K562 (cell line): ENCODE data around the gene CLIP2. TPM values are rescaled to one million over a fixed set of nuclear protein-coding genes. Genes with fewer than 3 reads are reported as not detected.

Experiments
- ATAC-seq: fragments of 200-7000 bp; cut with Tn5 transposase; 3 replicates; pipeline ENCODE4 v1.9.1; 2020; ENCODE audit warnings: moderate library complexity
- BruUV-seq: library from RNA; stranded (reverse); fragments of 400-500 nt; replicated peaks from 2 replicates; lab custom pipeline; 2021; lab: Mats Ljungman, UMichigan
- CTCF ChIA-PET: fragments of 300-600 bp; formaldehyde crosslinking; extraction: SDS; loops from one replicate; lab custom pipeline; 2021; ENCODE audit warnings: low intra/inter-chr PET ratio; lab: Yijun Ruan, JAX
- POLR2A ChIA-PET: fragments of 300-600, 350-650 bp; sonication (Branson Sonifier 250); formaldehyde crosslinking; extraction: SDS; loops from one replicate; lab custom pipeline; 2021; ENCODE audit warnings: antibody characterized with exemption, inconsistent platforms; lab: Yijun Ruan, JAX
- DNase-seq, 4 experiments: peaks; one replicate each; pipeline versions ENCODE4 v3.0.0 to v3.0.0-alpha.2; 2011 to 2018; ENCODE audit warnings: low spot score in 3 of 4, mixed read lengths in 3 of 4; ENCODE audit errors: extremely low read depth in 1 of 4
- FAIRE-seq: peaks from 2 replicates; lab custom pipeline; 2011; peaks lifted over from hg19 to GRCh38; lab: Jason Lieb, UNC
- H2AFZ ChIP-seq: 2 replicates; pipeline ENCODE4 v1.6.0; 2011; ENCODE audit warnings: low read depth, low read length, control low read depth, inconsistent platforms
- H3K27ac ChIP-seq: fragments of 200-600 bp; 3 replicates; pipeline ENCODE4 v1.8.0; 2011; ENCODE audit warnings: low read depth, mild to moderate bottlenecking, control low read depth, inconsistent platforms, low read length, moderate library complexity, mixed read lengths; ENCODE audit errors: extremely low read depth
- H3K27me3 ChIP-seq, 2 experiments: fragments of 300-600 bp in 1 of 2; 2 replicates in 1 of 2; 3 replicates in 1 of 2; pipeline versions ENCODE4 v1.6.0 to v1.8.0; 2011; ENCODE audit warnings: inconsistent platforms in 2 of 2, low read length in 2 of 2, mild to moderate bottlenecking in 1 of 2, mixed read lengths in 1 of 2, moderate library complexity in 1 of 2; ENCODE audit not compliant: control insufficient read depth in 2 of 2, insufficient read depth in 2 of 2
- H3K36me3 ChIP-seq: fragments of 300-600 bp; 3 replicates; pipeline ENCODE4 v1.8.0; 2011; ENCODE audit warnings: mild to moderate bottlenecking, low read length, inconsistent platforms; ENCODE audit not compliant: control insufficient read depth, insufficient read depth
- H3K4me1 ChIP-seq, 2 experiments: fragments of 200-600 bp in 1 of 2; replicated peaks in 1 of 2; 2 replicates in 1 of 2; 3 replicates in 1 of 2; pipeline versions ENCODE4 v1.5.1 to v1.8.0; 2011; ENCODE audit warnings: inconsistent platforms in 2 of 2, low read length in 2 of 2, mild to moderate bottlenecking in 1 of 2, mixed read lengths in 1 of 2, moderate library complexity in 1 of 2; ENCODE audit not compliant: control insufficient read depth in 2 of 2, insufficient read depth in 2 of 2
- H3K4me2 ChIP-seq: 2 replicates; pipeline ENCODE4 v1.6.1; 2011; ENCODE audit warnings: low read length, control low read depth, inconsistent platforms, mixed read lengths; ENCODE audit not compliant: insufficient read depth
- H3K4me3 ChIP-seq: fragments of 200-600 bp; sonication (generic), shearing (Covaris generic); 2 replicates; pipeline ENCODE4 v1.5.1; 2016; ENCODE audit warnings: control low read depth, inconsistent platforms
- H3K79me2 ChIP-seq: fragments of 200-600 bp; 3 replicates; pipeline ENCODE4 v1.8.0; 2011; ENCODE audit warnings: low read length, inconsistent platforms; ENCODE audit not compliant: control insufficient read depth, insufficient read depth
- H3K9ac ChIP-seq, 2 experiments: 2 replicates each; pipeline versions ENCODE4 v1.6.0 to v1.6.1; 2011; ENCODE audit warnings: low read depth in 2 of 2, low read length in 2 of 2, control low read depth in 1 of 2, inconsistent platforms in 1 of 2, mild to moderate bottlenecking in 1 of 2, mixed read lengths in 1 of 2; ENCODE audit not compliant: insufficient read depth in 1 of 2
- H3K9me1 ChIP-seq: one replicate; pipeline ENCODE4 v1.6.0; 2011; ENCODE audit warnings: inconsistent platforms, mild to moderate bottlenecking, low read length, moderate library complexity; ENCODE audit not compliant: control insufficient read depth, insufficient read depth
- H3K9me3 ChIP-seq: replicated peaks from 2 replicates; pipeline ENCODE4 v1.5.1; 2011; ENCODE audit warnings: low read depth, low read length, inconsistent platforms; ENCODE audit not compliant: control insufficient read depth, insufficient read depth
- H4K20me1 ChIP-seq: replicated peaks from 2 replicates; pipeline ENCODE4 v1.6.1; 2011; ENCODE audit warnings: low read length, inconsistent platforms, mixed read lengths; ENCODE audit not compliant: control insufficient read depth, insufficient read depth
- BRD4 ChIP-seq: fragments of 200-600 bp; sonication (generic); IDR thresholded peaks from 2 replicates; pipeline ENCODE4 v1.6.1; 2017; ENCODE audit warnings: inconsistent platforms
- COPS2 ChIP-seq: fragments of 450-650 bp; conservative IDR thresholded peaks from 2 replicates; pipeline ENCODE4 v1.6.1; 2016; ENCODE audit warnings: mild to moderate bottlenecking, moderate library complexity
- HDAC3 ChIP-seq: fragments of 450-650 bp; IDR thresholded peaks from 2 replicates; pipeline ENCODE4 v1.6.1; 2018; ENCODE audit warnings: borderline replicate concordance, mild to moderate bottlenecking, moderate library complexity; ENCODE audit not compliant: partially characterized antibody
- JUNB ChIP-seq: fragments of 450-650 bp; formaldehyde crosslinking; conservative IDR thresholded peaks from 2 replicates; pipeline ENCODE4 v1.4.0; 2020; ENCODE audit warnings: mild to moderate bottlenecking
- LCOR ChIP-seq: sonication (generic); formaldehyde crosslinking; IDR thresholded peaks from 2 replicates; pipeline ENCODE4 v1.8.0; 2022; ENCODE audit warnings: mild to moderate bottlenecking, missing genetic modification reagents
- POLR2G ChIP-seq: fragments of 200-400 bp; formaldehyde crosslinking; IDR thresholded peaks from 2 replicates; pipeline ENCODE4 v1.6.1; 2017; ENCODE audit warnings: low read depth, mild to moderate bottlenecking, antibody characterized with exemption, low read length, moderate library complexity
- SRSF1 ChIP-seq: fragments of 200-400 bp; formaldehyde crosslinking; IDR thresholded peaks from 2 replicates; pipeline ENCODE4 v1.6.1; 2017; ENCODE audit warnings: mild to moderate bottlenecking, low read depth, low read length, moderate library complexity
- TCF7L2 ChIP-seq: fragments of 150-350 bp; IDR thresholded peaks from 2 replicates; pipeline ENCODE4 v1.6.1; 2016; ENCODE audit warnings: low read depth, mild to moderate bottlenecking, low read length, moderate library complexity
- WHSC1 ChIP-seq: IDR thresholded peaks from one replicate; pipeline ENCODE4 v1.6.1; 2012; ENCODE audit warnings: low read length, control low read depth, inconsistent platforms
- WGBS: fragments of 100-300 bp; shearing (Covaris generic); methylation state at CpG from one replicate; pipeline ENCODE4 v1.1.6; 2016; ENCODE audit warnings: low coverage, mixed read lengths; ENCODE audit not compliant: insufficient coverage; ENCODE audit errors: missing lambda C conversion rate; 5-methylcytosine and 5-hydroxymethylcytosine counted together
- in situ Hi-C: fragments of 300-500 bp; cut with MboI; formaldehyde crosslinking; loops from 4 replicates; pipeline ENCODE4 v1.15.0; 2018; ENCODE audit warnings: inconsistent platforms, mixed read lengths
- intact Hi-C: fragments of 100-400 bp; cut with micrococcal nuclease; formaldehyde crosslinking; loops from 2 replicates; pipeline ENCODE4 v1.14.2; 2022
- polyA plus RNA-seq, 8 experiments: library from polyadenylated mRNA; depleted of rRNA in 4 of 8; stranded (reverse) in 5 of 8; unstranded in 3 of 8; fragments of >200 nt; fragmentation: Nextera tagmentation in 2 of 8; fragmentation: Illumina TruSeq in 1 of 8; extraction: Ambion mirVana in 2 of 8; extraction: Trizol in 1 of 8; gene quantifications; 2 replicates each; pipeline versions ENCODE4 v1.2.1 to v1.2.3, GENCODE V29; 2011 to 2014; ENCODE audit warnings: inconsistent platforms in 1 of 8, missing spikeins in 1 of 8
- total RNA-seq, 7 experiments: library from RNA; depleted of rRNA in 6 of 7; stranded (reverse); fragments of >200 nt in 6 of 7; fragmentation: Illumina TruSeq in 2 of 7; extraction: Trizol in 2 of 7; gene quantifications; 2 replicates each; pipeline versions ENCODE4 v1.2.1 to v1.2.3, GENCODE V29; 2011 to 2021; ENCODE audit warnings: low replicate concordance in 1 of 7
- TF ChIP-seq, protein P1 (sequence below): fragments of 250-450 bp; sonication (Bioruptor Pico); IDR thresholded peaks from 2 replicates; pipeline ENCODE4 v1.8.0; 2021; ENCODE audit warnings: borderline replicate concordance, mild to moderate bottlenecking, moderate library complexity; ENCODE audit not compliant: poor library complexity, severe bottlenecking
- TF ChIP-seq, protein P2 (sequence below), 2 experiments: fragments of 450-650 bp; conservative IDR thresholded peaks; 2 replicates each; pipeline ENCODE4 v1.6.1; 2017; ENCODE audit warnings: mild to moderate bottlenecking in 2 of 2, moderate library complexity in 2 of 2
- TF ChIP-seq, protein P3 (sequence below): sonication (generic); formaldehyde crosslinking; IDR thresholded peaks from 2 replicates; pipeline ENCODE4 v1.8.0; 2022; ENCODE audit warnings: mild to moderate bottlenecking, low read depth, missing genetic modification reagents

CLIP2 gene
- total and polyA plus RNA-seq, 9 of the 15 experiments (the other 6 are each of a cell fraction or from before 2014, with no cell fraction given) = 0.07 to 5.4 (median 2.1) TPM

DNA sequence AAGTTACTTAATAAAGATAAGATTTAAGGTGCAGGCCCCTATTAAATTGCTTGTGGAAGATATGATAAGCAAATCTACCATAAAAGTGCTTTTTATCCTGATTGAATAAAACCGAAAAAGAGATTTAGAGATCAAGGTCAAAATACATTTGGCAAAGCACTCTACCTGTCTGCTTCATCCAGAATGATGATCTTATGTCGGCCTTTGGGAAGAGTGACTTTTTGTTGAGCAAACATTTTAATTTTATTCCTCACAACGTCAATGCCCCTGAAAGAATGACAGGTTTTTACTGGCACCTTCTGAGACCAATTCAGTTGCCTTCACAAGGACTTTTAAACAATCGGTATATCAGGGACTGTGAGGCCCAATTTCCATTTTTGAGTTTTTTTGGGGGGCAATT is 42.7 kb upstream of the CLIP2 start:
- WGBS = 80% methylated on average over 4 of the region's 4 CpGs
- in situ Hi-C loops = no loop called here
- CTCF ChIA-PET = no interaction called here

More for the DNA sequence above, 42.7 kb upstream of the CLIP2 start:
- TF ChIP-seq POLR2G (no peak), JUNB (CRISPR knock-in tag) (no peak), WHSC1 (no peak), LCOR (CRISPR knock-in tag) (no peak), BRD4 (no peak), TCF7L2 (no peak), COPS2 (no peak), HDAC3 (no peak), SRSF1 (no peak)
- TF ChIP-seq, protein P1, sequence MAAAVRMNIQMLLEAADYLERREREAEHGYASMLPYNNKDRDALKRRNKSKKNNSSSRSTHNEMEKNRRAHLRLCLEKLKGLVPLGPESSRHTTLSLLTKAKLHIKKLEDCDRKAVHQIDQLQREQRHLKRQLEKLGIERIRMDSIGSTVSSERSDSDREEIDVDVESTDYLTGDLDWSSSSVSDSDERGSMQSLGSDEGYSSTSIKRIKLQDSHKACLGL (CRISPR knock-in tag) = no peak
- TF ChIP-seq, protein P2, sequence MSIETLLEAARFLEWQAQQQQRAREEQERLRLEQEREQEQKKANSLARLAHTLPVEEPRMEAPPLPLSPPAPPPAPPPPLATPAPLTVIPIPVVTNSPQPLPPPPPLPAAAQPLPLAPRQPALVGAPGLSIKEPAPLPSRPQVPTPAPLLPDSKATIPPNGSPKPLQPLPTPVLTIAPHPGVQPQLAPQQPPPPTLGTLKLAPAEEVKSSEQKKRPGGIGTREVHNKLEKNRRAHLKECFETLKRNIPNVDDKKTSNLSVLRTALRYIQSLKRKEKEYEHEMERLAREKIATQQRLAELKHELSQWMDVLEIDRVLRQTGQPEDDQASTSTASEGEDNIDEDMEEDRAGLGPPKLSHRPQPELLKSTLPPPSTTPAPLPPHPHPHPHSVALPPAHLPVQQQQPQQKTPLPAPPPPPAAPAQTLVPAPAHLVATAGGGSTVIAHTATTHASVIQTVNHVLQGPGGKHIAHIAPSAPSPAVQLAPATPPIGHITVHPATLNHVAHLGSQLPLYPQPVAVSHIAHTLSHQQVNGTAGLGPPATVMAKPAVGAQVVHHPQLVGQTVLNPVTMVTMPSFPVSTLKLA (conservative IDR thresholded peaks at IDR 0.05) = no peak
- TF ChIP-seq, protein P3, sequence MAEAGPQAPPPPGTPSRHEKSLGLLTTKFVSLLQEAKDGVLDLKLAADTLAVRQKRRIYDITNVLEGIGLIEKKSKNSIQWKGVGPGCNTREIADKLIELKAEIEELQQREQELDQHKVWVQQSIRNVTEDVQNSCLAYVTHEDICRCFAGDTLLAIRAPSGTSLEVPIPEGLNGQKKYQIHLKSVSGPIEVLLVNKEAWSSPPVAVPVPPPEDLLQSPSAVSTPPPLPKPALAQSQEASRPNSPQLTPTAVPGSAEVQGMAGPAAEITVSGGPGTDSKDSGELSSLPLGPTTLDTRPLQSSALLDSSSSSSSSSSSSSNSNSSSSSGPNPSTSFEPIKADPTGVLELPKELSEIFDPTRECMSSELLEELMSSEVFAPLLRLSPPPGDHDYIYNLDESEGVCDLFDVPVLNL (CRISPR knock-in tag) = no peak
- no peak overlapping the region for H3K9ac ChIP-seq
- FAIRE-seq = no peak
- no peak for DNase-seq
- H3K36me3 ChIP-seq = peaks cover 90% of the 10 kb centered on the region
- no peaks in the 10 kb centered on the region; the same call in 1 of the 2 replicates for H4K20me1 ChIP-seq
- H3K4me2 ChIP-seq = no peak overlapping the region
- H3K4me3 ChIP-seq = no peak overlapping the region
- H3K9me1 ChIP-seq = no peaks in the 10 kb centered on the region
- POLR2A ChIA-PET = no interaction called here
- H2AFZ ChIP-seq = no peak overlapping the region
- H3K79me2 ChIP-seq = peaks cover 8% of the 10 kb centered on the region; the same call in 2 of the 3 replicates
- intact Hi-C loops = no loop called here
- no peaks in the 10 kb centered on the region for H3K27me3 ChIP-seq
- no TSS peak for BruUV-seq
- no peaks in the 10 kb centered on the region for H3K4me1 ChIP-seq
- H3K9me3 ChIP-seq = no peaks in the 10 kb centered on the region
- H3K27ac ChIP-seq = no peak overlapping the region
- no peak for ATAC-seq
